GM12873 (cell line): ENCODE results near the gene TAF11L6.
"Not testable (repeated sequence)": the region's sequence is repeated elsewhere in the genome, so short reads cannot be mapped to it uniquely, and the experiment has no call there.

ENCODE experiments used
- CTCF ChIP-seq: IDR thresholded peaks from 2 replicates; pipeline ENCODE4 v1.5.1; 2012; ENCODE audit warnings: low read depth, mild to moderate bottlenecking, moderate library complexity, low read length, control low read depth; ENCODE audit not compliant: insufficient read depth; ENCODE audit errors: missing control alignments

Gene TAF11L6

GRCh38 chr5:17528369-17528768 is at the start of gene TAF11L6:
Gene TAF11L6 (plus strand): TSS chr5:17528669.
- not testable (repeated sequence) for TF ChIP-seq CTCF

- no peak for TF ChIP-seq CTCF
Observed at GRCh38 chr5:17481378-17481777, 47.1 kb upstream of the TAF11L6 start.

GRCh38 chr5:17482790-17483189 is 45.7 kb upstream of the TAF11L6 start:
- no peak for TF ChIP-seq CTCF

GRCh38 chr5:17487174-17487512 is 41.3 kb upstream of the TAF11L6 start:
- no peak for TF ChIP-seq CTCF

GRCh38 chr5:17492770-17493169 is 35.7 kb upstream of the TAF11L6 start:
- TF ChIP-seq CTCF = no peak

GRCh38 chr5:17497446-17497845 is 31.0 kb upstream of the TAF11L6 start:
- TF ChIP-seq CTCF = no peak

- TF ChIP-seq CTCF = not testable (repeated sequence)
Observed at GRCh38 chr5:17497931-17498330, 30.5 kb upstream of the TAF11L6 start, which contains the start of gene TAF11L2. Gene TAF11L2 (plus strand): TSS chr5:17498231.
